Measurements from ENCODE around the gene APLN.

APLN gene

GRCh38 chrX:129654652-129655546, at the start of gene APLN:
Gene APLN (minus strand): TSS chrX:129654956. CDS start chrX:129654630, 326 bp downstream.
- peak within 1 kb of the TSS; percentile 35 for H3K4me3 ChIP-seq (ENCODE audit: low read depth, low read length)
- peak within 1 kb of the TSS; percentile 21; the same call in 1 of the 2 replicates for H3K27ac ChIP-seq (ENCODE audit: extremely low read depth, low read depth, low read length)
- no peaks in the 10 kb centered on the region for H3K9me3 ChIP-seq (ENCODE audit: control insufficient read depth, insufficient read depth, low read depth, low read length)
- ChIA-PET POLR2A (interaction anchor here (0.8 to 1.0 kb wide), 3 partner anchors 13 to 251 kb away, joined by 3 to 5 read pairs (median 4); partner anchors contain the start of gene UTP14A), CTCF (interaction anchor here (0.8 to 2.6 kb wide), 6 partner anchors 17 to 71 kb away, joined by 3 to 16 read pairs (median 4); no protein-coding TSS in a partner anchor)
- no peaks in the 10 kb centered on the region for H3K36me3 ChIP-seq (ENCODE audit: control insufficient read depth in 2 of 2, insufficient read depth in 1 of 2, low read length in 2 of 2)
- H3K4me1 ChIP-seq (ENCODE audit: control insufficient read depth, insufficient read depth, low read length) = no peaks in the 10 kb centered on the region; the same call in 1 of the 2 replicates
- TF ChIP-seq PRDM1 (tag by site-specific recombination; IDR thresholded peaks at IDR 0.05) (no peak), ZBTB20 (tag by site-specific recombination; IDR thresholded peaks at IDR 0.05) (0 out of 2 replicates have a peak, but pooled peaks have one; percentile 3), MZF1 (tag by site-specific recombination; IDR thresholded peaks at IDR 0.05; ENCODE audit: borderline replicate concordance) (peak; percentile 52; the same call in 1 of the 2 replicates), GLIS1 (tag by site-specific recombination; IDR thresholded peaks at IDR 0.05) (peak; percentile 74), KLF16 (tag by site-specific recombination; IDR thresholded peaks at IDR 0.05) (0 out of 2 replicates have a peak, but pooled peaks have one; percentile 39), ZNF596 (tag by site-specific recombination; IDR thresholded peaks at IDR 0.05) (peak; percentile 14; the same call in 1 of the 2 replicates), ZNF610 (tag by site-specific recombination; IDR thresholded peaks at IDR 0.05; ENCODE audit: borderline replicate concordance) (peak; percentile 51; the same call in 1 of the 2 replicates), ZXDB (tag by site-specific recombination; IDR thresholded peaks at IDR 0.05) (peak; percentile 56; the same call in 1 of the 2 replicates), EGR2 (tag by site-specific recombination; IDR thresholded peaks at IDR 0.05; ENCODE audit: low read depth) (no peak), WT1 (tag by site-specific recombination; IDR thresholded peaks at IDR 0.05) (peak; percentile 61; the same call in 1 of the 2 replicates), ZNF677 (tag by site-specific recombination; IDR thresholded peaks at IDR 0.05) (no peak), GLIS2 (tag by site-specific recombination; IDR thresholded peaks at IDR 0.05) (peak; percentile 90), ZBTB8A (tag by site-specific recombination; IDR thresholded peaks at IDR 0.05) (peak; percentile 8; the same call in 1 of the 2 replicates), ZNF776 (tag by site-specific recombination; IDR thresholded peaks at IDR 0.05; ENCODE audit: borderline replicate concordance) (no peak), ZNF311 (tag by site-specific recombination; IDR thresholded peaks at IDR 0.05; ENCODE audit: borderline replicate concordance) (no peak), ZNF514 (tag by site-specific recombination; IDR thresholded peaks at IDR 0.05) (no peak), ZNF501 (tag by site-specific recombination; IDR thresholded peaks at IDR 0.05) (peak; percentile 53; the same call in 1 of the 2 replicates), FEZF1 (tag by site-specific recombination; IDR thresholded peaks at IDR 0.05) (peak; percentile 60), ZNF274 (IDR thresholded peaks at IDR 0.05; ENCODE audit: low read length) (no peak), ZNF274 (tag by site-specific recombination; IDR thresholded peaks at IDR 0.05; ENCODE audit: borderline replicate concordance) (no peak), KLF9 (tag by site-specific recombination; IDR thresholded peaks at IDR 0.05; ENCODE audit: low read depth) (peak; percentile 53; the same call in 1 of the 2 replicates), ZNF292 (tag by site-specific recombination; IDR thresholded peaks at IDR 0.05; ENCODE audit: borderline replicate concordance, low read depth) (no peak), ZFP69B (tag by site-specific recombination; IDR thresholded peaks at IDR 0.05) (0 out of 2 replicates have a peak, but pooled peaks have one; percentile 19), ZIC2 (tag by site-specific recombination; IDR thresholded peaks at IDR 0.05) (peak; percentile 15)
- TF ChIP-seq, protein P1, sequence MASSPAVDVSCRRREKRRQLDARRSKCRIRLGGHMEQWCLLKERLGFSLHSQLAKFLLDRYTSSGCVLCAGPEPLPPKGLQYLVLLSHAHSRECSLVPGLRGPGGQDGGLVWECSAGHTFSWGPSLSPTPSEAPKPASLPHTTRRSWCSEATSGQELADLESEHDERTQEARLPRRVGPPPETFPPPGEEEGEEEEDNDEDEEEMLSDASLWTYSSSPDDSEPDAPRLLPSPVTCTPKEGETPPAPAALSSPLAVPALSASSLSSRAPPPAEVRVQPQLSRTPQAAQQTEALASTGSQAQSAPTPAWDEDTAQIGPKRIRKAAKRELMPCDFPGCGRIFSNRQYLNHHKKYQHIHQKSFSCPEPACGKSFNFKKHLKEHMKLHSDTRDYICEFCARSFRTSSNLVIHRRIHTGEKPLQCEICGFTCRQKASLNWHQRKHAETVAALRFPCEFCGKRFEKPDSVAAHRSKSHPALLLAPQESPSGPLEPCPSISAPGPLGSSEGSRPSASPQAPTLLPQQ (tag by site-specific recombination; IDR thresholded peaks at IDR 0.05) = peak; percentile 70
- TF ChIP-seq, protein P2, sequence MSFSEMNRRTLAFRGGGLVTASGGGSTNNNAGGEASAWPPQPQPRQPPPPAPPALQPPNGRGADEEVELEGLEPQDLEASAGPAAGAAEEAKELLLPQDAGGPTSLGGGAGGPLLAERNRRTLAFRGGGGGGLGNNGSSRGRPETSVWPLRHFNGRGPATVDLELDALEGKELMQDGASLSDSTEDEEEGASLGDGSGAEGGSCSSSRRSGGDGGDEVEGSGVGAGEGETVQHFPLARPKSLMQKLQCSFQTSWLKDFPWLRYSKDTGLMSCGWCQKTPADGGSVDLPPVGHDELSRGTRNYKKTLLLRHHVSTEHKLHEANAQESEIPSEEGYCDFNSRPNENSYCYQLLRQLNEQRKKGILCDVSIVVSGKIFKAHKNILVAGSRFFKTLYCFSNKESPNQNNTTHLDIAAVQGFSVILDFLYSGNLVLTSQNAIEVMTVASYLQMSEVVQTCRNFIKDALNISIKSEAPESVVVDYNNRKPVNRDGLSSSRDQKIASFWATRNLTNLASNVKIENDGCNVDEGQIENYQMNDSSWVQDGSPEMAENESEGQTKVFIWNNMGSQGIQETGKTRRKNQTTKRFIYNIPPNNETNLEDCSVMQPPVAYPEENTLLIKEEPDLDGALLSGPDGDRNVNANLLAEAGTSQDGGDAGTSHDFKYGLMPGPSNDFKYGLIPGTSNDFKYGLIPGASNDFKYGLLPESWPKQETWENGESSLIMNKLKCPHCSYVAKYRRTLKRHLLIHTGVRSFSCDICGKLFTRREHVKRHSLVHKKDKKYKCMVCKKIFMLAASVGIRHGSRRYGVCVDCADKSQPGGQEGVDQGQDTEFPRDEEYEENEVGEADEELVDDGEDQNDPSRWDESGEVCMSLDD (tag by site-specific recombination; IDR thresholded peaks at IDR 0.05) = peak; percentile 60; the same call in 1 of the 2 replicates
- TF ChIP-seq, protein P3, sequence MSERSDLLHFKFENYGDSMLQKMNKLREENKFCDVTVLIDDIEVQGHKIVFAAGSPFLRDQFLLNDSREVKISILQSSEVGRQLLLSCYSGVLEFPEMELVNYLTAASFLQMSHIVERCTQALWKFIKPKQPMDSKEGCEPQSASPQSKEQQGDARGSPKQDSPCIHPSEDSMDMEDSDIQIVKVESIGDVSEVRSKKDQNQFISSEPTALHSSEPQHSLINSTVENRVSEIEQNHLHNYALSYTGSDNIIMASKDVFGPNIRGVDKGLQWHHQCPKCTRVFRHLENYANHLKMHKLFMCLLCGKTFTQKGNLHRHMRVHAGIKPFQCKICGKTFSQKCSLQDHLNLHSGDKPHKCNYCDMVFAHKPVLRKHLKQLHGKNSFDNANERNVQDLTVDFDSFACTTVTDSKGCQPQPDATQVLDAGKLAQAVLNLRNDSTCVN (tag by site-specific recombination; optimal IDR thresholded peaks at IDR 0.05) = peak; percentile 84
- TF ChIP-seq, protein P4, sequence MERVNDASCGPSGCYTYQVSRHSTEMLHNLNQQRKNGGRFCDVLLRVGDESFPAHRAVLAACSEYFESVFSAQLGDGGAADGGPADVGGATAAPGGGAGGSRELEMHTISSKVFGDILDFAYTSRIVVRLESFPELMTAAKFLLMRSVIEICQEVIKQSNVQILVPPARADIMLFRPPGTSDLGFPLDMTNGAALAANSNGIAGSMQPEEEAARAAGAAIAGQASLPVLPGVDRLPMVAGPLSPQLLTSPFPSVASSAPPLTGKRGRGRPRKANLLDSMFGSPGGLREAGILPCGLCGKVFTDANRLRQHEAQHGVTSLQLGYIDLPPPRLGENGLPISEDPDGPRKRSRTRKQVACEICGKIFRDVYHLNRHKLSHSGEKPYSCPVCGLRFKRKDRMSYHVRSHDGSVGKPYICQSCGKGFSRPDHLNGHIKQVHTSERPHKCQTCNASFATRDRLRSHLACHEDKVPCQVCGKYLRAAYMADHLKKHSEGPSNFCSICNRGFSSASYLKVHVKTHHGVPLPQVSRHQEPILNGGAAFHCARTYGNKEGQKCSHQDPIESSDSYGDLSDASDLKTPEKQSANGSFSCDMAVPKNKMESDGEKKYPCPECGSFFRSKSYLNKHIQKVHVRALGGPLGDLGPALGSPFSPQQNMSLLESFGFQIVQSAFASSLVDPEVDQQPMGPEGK (tag by site-specific recombination; IDR thresholded peaks at IDR 0.05) = peak; percentile 65
